Trophoblast cell (in vitro differentiated cells and primary cell): ENCODE data around the gene RIN3.

Experiments
- DNase-seq, 2 donors: peaks; one replicate each; pipeline ENCODE4 v3.0.0-alpha.2; 2016
- H2AFZ ChIP-seq: 2 replicates; pipeline ENCODE4 v1.6.1; 2013; ENCODE audit warnings: low read length, moderate library complexity, mild to moderate bottlenecking; ENCODE audit not compliant: insufficient read depth, poor library complexity
- H2AK5ac ChIP-seq: 2 replicates; pipeline ENCODE4 v1.6.1; 2013; ENCODE audit warnings: mild to moderate bottlenecking, low read length
- H2BK120ac ChIP-seq: 2 replicates; pipeline ENCODE4 v1.6.1; 2013; ENCODE audit warnings: low read length, mild to moderate bottlenecking, moderate library complexity; ENCODE audit not compliant: insufficient read depth, poor library complexity
- H2BK12ac ChIP-seq: 2 replicates; pipeline ENCODE4 v1.6.1; 2013; ENCODE audit warnings: mild to moderate bottlenecking, low read length, moderate library complexity
- H2BK5ac ChIP-seq: 2 replicates; pipeline ENCODE4 v1.6.1; 2013; ENCODE audit warnings: low read length, low read depth, moderate library complexity, mild to moderate bottlenecking; ENCODE audit not compliant: poor library complexity
- H3K14ac ChIP-seq: 2 replicates; pipeline ENCODE4 v1.6.1; 2013; ENCODE audit warnings: mild to moderate bottlenecking, low read length
- H3K18ac ChIP-seq: 2 replicates; pipeline ENCODE4 v1.6.1; 2013; ENCODE audit warnings: mild to moderate bottlenecking, low read length
- H3K23ac ChIP-seq: 2 replicates; pipeline ENCODE4 v1.6.1; 2013; ENCODE audit warnings: low read length
- H3K27ac ChIP-seq: 2 replicates; pipeline ENCODE4 v1.5.1; 2013; ENCODE audit warnings: low read depth, mild to moderate bottlenecking, inconsistent platforms, low read length, moderate library complexity
- H3K27me3 ChIP-seq: 2 replicates; pipeline ENCODE4 v1.6.1; 2013; ENCODE audit warnings: inconsistent platforms, mild to moderate bottlenecking, low read length, moderate library complexity; ENCODE audit not compliant: insufficient read depth
- H3K36me3 ChIP-seq, 2 experiments: 1 replicate in 1 of 2; 2 replicates in 1 of 2; pipeline ENCODE4 v1.6.1; 2013; ENCODE audit warnings: low read length in 2 of 2, mild to moderate bottlenecking in 2 of 2, moderate library complexity in 1 of 2; ENCODE audit not compliant: insufficient read depth in 2 of 2, control insufficient read depth in 1 of 2
- H3K4ac ChIP-seq: 2 replicates; pipeline ENCODE4 v1.6.1; 2013; ENCODE audit warnings: low read depth, mild to moderate bottlenecking, low read length, moderate library complexity
- H3K4me1 ChIP-seq, 2 experiments: 1 replicate in 1 of 2; 2 replicates in 1 of 2; pipeline ENCODE4 v1.6.1; 2013; ENCODE audit warnings: low read length in 2 of 2, mild to moderate bottlenecking in 2 of 2, moderate library complexity in 1 of 2; ENCODE audit not compliant: insufficient read depth in 2 of 2, control insufficient read depth in 1 of 2
- H3K4me2 ChIP-seq: 2 replicates; pipeline ENCODE4 v1.6.1; 2013; ENCODE audit warnings: inconsistent platforms, mild to moderate bottlenecking, low read length, moderate library complexity
- H3K4me3 ChIP-seq: 2 replicates; pipeline ENCODE4 v1.5.1; 2013; ENCODE audit warnings: mild to moderate bottlenecking, low read depth, low read length, inconsistent platforms
- H3K79me1 ChIP-seq: one replicate; pipeline ENCODE4 v1.6.1; 2013; ENCODE audit warnings: low read length
- H3K79me2 ChIP-seq: 2 replicates; pipeline ENCODE4 v1.6.1; 2013; ENCODE audit warnings: low read length, mild to moderate bottlenecking; ENCODE audit not compliant: control insufficient read depth, insufficient read depth, poor library complexity
- H3K9ac ChIP-seq: 2 replicates; pipeline ENCODE4 v1.6.1; 2013; ENCODE audit warnings: mild to moderate bottlenecking, low read length
- H3K9me3 ChIP-seq: 2 replicates; pipeline ENCODE4 v1.6.1; 2013; ENCODE audit warnings: low read depth, mild to moderate bottlenecking, control low read depth, inconsistent platforms, low read length; ENCODE audit not compliant: insufficient read depth
- H4K12ac ChIP-seq: 2 replicates; pipeline ENCODE4 v1.6.1; 2013; ENCODE audit warnings: low read depth, mild to moderate bottlenecking, low read length, moderate library complexity
- H4K8ac ChIP-seq: 2 replicates; pipeline ENCODE4 v1.6.1; 2013; ENCODE audit warnings: low read depth, mild to moderate bottlenecking, low read length, moderate library complexity
- H4K91ac ChIP-seq: one replicate; pipeline ENCODE4 v1.6.1; 2013; ENCODE audit warnings: low read depth, mild to moderate bottlenecking, low read length, moderate library complexity
- WGBS: extraction: QIAGEN DNeasy Blood & Tissue Kit; methylation state at CpG from one replicate; pipeline ENCODE4 v1.1.7; 2013; ENCODE audit warnings: missing lambda C conversion rate; ENCODE audit not compliant: insufficient read length, insufficient coverage; ENCODE audit errors: extremely low coverage; 5-methylcytosine and 5-hydroxymethylcytosine counted together

RIN3 gene

GRCh38 chr14:92728759-92729364 lies 215.3 kb downstream of the RIN3 start:
- Histone ChIP-seq H4K91ac (no peak overlapping the region), H4K8ac (no peak overlapping the region), H3K4ac (no peak overlapping the region), H2BK5ac (no peak overlapping the region), H3K4me2 (no peak overlapping the region), H2BK120ac (no peak overlapping the region), H3K23ac (no peak overlapping the region), H3K27ac (no peak overlapping the region), H4K12ac (no peak overlapping the region), H3K27me3 (no peaks in the 10 kb centered on the region), H2AFZ (peak overlapping the region; percentile 37), H3K79me1 (peaks cover 13% of the 10 kb centered on the region), H3K9ac (no peak overlapping the region), H2BK12ac (no peak overlapping the region), H3K9me3 (peaks cover 4% of the 10 kb centered on the region), H3K14ac (no peak overlapping the region), H3K4me3 (no peak overlapping the region), H3K4me1 (peaks cover 13 to 20% of the 10 kb centered on the region in 2 experiments), H2AK5ac (no peak overlapping the region), H3K79me2 (peaks cover 2% of the 10 kb centered on the region), H3K36me3 (peaks cover 9 to 23% of the 10 kb centered on the region in 2 experiments), H3K18ac (no peak overlapping the region)
- WGBS: no CpG with 5 or more reads among the region's 8 CpGs
- DNase-seq: peak; percentile 65 to 85

GRCh38 chr14:92729634-92730358 lies 216.2 kb downstream of the RIN3 start:
- Histone ChIP-seq H2BK12ac (no peak overlapping the region), H3K18ac (no peak overlapping the region), H2AK5ac (no peak overlapping the region), H2BK5ac (no peak overlapping the region), H2BK120ac (no peak overlapping the region), H3K79me1 (peaks cover 6% of the 10 kb centered on the region), H3K27ac (no peak overlapping the region), H3K27me3 (no peaks in the 10 kb centered on the region), H3K4me3 (no peak overlapping the region), H3K9me3 (peaks cover 5% of the 10 kb centered on the region), H3K23ac (no peak overlapping the region), H3K9ac (no peak overlapping the region), H4K91ac (no peak overlapping the region), H3K79me2 (no peaks in the 10 kb centered on the region), H3K4ac (no peak overlapping the region), H4K12ac (no peak overlapping the region), H3K14ac (no peak overlapping the region), H3K4me2 (no peak overlapping the region), H4K8ac (no peak overlapping the region), H3K4me1 (peaks cover 8 to 13% of the 10 kb centered on the region in 2 experiments), H3K36me3 (peaks cover 11 to 24% of the 10 kb centered on the region in 2 experiments), H2AFZ (no peak overlapping the region)
- no CpG with 5 or more reads among the region's 14 CpGs for WGBS
- DNase-seq: no peak

GRCh38 chr14:92731622-92732115 lies 218.1 kb downstream of the RIN3 start:
- Histone ChIP-seq H2AFZ (no peak overlapping the region), H3K4me3 (no peak overlapping the region), H2BK120ac (no peak overlapping the region), H3K9ac (no peak overlapping the region), H4K91ac (no peak overlapping the region), H3K36me3 (peaks cover 11 to 24% of the 10 kb centered on the region in 2 experiments), H2BK12ac (no peak overlapping the region), H3K4ac (no peak overlapping the region), H2BK5ac (no peak overlapping the region), H3K4me2 (no peak overlapping the region), H2AK5ac (no peak overlapping the region), H4K12ac (no peak overlapping the region), H3K27me3 (no peaks in the 10 kb centered on the region), H3K9me3 (peaks cover 5% of the 10 kb centered on the region), H3K23ac (no peak overlapping the region), H3K18ac (no peak overlapping the region), H4K8ac (no peak overlapping the region), H3K14ac (no peak overlapping the region), H3K4me1 (peaks cover 1 to 5% of the 10 kb centered on the region in 2 experiments), H3K79me2 (no peaks in the 10 kb centered on the region), H3K27ac (no peak overlapping the region), H3K79me1 (peaks cover under 1% of the 10 kb centered on the region)
- DNase-seq: no peak
- WGBS: no CpG with 5 or more reads among the region's 3 CpGs

GRCh38 chr14:92733007-92733406 lies 219.4 kb downstream of the RIN3 start:
- H2BK120ac ChIP-seq: no peak overlapping the region
- no peak overlapping the region for H4K12ac ChIP-seq
- no peak overlapping the region for H3K4ac ChIP-seq
- no peak overlapping the region for H4K8ac ChIP-seq
- no peaks in the 10 kb centered on the region for H3K79me2 ChIP-seq
- H3K36me3 ChIP-seq: peaks cover 10 to 20% of the 10 kb centered on the region in 2 experiments
- no peaks in the 10 kb centered on the region for H3K79me1 ChIP-seq
- peaks cover 0 to 4% of the 10 kb centered on the region in 2 experiments for H3K4me1 ChIP-seq
- no peak overlapping the region for H3K18ac ChIP-seq
- no peak overlapping the region for H2BK5ac ChIP-seq
- H3K27ac ChIP-seq: no peak overlapping the region
- no peak overlapping the region for H3K23ac ChIP-seq
- H3K4me3 ChIP-seq: no peak overlapping the region
- WGBS: no CpG with 5 or more reads among the region's 4 CpGs
- no peak overlapping the region for H2AK5ac ChIP-seq
- H3K9ac ChIP-seq: no peak overlapping the region
- no peaks in the 10 kb centered on the region for H3K27me3 ChIP-seq
- DNase-seq: no peak
- no peak overlapping the region for H3K14ac ChIP-seq
- H3K4me2 ChIP-seq: no peak overlapping the region
- H4K91ac ChIP-seq: no peak overlapping the region
- H2BK12ac ChIP-seq: no peak overlapping the region
- no peak overlapping the region for H2AFZ ChIP-seq
- H3K9me3 ChIP-seq: peaks cover 5% of the 10 kb centered on the region
